Measurements from ENCODE around the gene CYB561A3. TPM values are rescaled to one million over a fixed set of nuclear protein-coding genes. Genes with fewer than 3 reads are reported as not detected.

CYB561A3 gene
- total and polyA plus RNA-seq, 2 of the 13 experiments (the other 11 are each of a cell fraction or from before 2014, with no cell fraction given): 11.4 to 14.9 TPM

DNA sequence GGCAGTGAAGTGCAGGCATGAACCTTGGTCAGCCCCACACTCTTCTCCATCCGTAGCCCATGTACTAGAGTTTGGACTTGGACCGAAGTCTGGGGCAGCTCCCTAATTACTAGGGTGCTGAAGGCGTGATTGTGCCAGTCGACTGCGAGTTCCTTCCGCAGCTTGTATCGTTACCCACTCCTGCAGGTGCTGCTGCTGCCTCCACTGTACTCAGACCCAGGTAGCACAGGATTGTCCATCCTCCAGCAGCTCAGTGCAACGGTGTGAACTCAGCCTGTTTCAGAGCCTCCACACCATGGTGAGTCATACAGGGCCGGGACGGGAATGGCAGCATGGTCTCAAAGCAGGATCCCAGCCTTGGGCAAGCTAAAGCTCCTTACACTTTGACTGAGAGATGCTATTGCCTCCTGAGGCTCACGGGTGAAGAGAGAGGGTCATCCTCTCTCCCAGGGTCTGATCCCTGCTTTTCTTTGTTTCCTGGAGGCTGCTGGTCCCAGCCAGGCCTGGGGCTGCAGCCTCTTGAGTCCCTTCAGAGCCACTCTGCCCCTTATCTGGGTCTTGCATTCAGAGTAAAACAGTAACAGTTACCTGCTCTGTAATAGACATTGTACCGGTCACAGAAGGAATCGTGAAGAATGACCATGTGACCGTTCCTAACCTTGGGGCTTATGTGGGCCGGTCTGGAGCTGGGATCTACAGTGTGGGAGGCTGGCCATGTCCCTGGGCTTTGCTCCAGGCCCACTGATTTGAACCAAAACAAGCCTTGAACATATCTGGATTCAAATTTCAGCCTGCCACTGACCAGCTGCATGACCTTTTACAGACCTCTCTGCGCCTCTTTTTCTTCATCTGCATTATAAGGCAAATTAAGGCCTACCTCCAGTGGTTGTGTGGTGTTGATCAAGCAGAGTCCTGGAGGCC is 27.0 kb downstream of the CYB561A3 start (continued):
- TF ChIP-seq NRL (CRISPR knock-in tag; IDR thresholded peaks at IDR 0.05; ENCODE audit: borderline replicate concordance) (peak; percentile 37; the same call in 1 of the 2 replicates), TCF7 (IDR thresholded peaks at IDR 0.05; ENCODE audit: low read depth) (no peak), ZKSCAN1 (IDR thresholded peaks at IDR 0.05; ENCODE audit: low read length) (no peak), ZIK1 (CRISPR knock-in tag; IDR thresholded peaks at IDR 0.05; ENCODE audit: borderline replicate concordance, low read depth) (peak; percentile 61; the same call in 1 of the 2 replicates), MEF2D (CRISPR knock-in tag; IDR thresholded peaks at IDR 0.05) (peak; percentile 70; the same call in 1 of the 2 replicates), TAF15 (IDR thresholded peaks at IDR 0.05; ENCODE audit: low read depth, low read length, poor library complexity, severe bottlenecking) (no peak), ZNF639 (CRISPR knock-in tag; conservative IDR thresholded peaks at IDR 0.05) (no peak; the same call in 1 of the 2 replicates), ZNF703 (CRISPR knock-in tag; IDR thresholded peaks at IDR 0.05; ENCODE audit: borderline replicate concordance) (no peak), DZIP1 (CRISPR knock-in tag; IDR thresholded peaks at IDR 0.05) (peak; percentile 33; the same call in 1 of the 2 replicates), ZBTB8A (CRISPR knock-in tag; IDR thresholded peaks at IDR 0.05; ENCODE audit: borderline replicate concordance, low read depth) (no peak), ZNF83 (CRISPR knock-in tag; IDR thresholded peaks at IDR 0.05; ENCODE audit: borderline replicate concordance) (no peak), TOE1 (CRISPR knock-in tag; IDR thresholded peaks at IDR 0.05) (no peak), TSC22D2 (CRISPR knock-in tag; IDR thresholded peaks at IDR 0.05; ENCODE audit: borderline replicate concordance) (no peak), CBX5 (CRISPR knock-in tag; IDR thresholded peaks at IDR 0.05; ENCODE audit: borderline replicate concordance) (no peak), ZKSCAN8 (CRISPR knock-in tag; IDR thresholded peaks at IDR 0.05; ENCODE audit: borderline replicate concordance) (0 out of 2 replicates have a peak, but pooled peaks have one; percentile 61)
- TF ChIP-seq, protein P1, sequence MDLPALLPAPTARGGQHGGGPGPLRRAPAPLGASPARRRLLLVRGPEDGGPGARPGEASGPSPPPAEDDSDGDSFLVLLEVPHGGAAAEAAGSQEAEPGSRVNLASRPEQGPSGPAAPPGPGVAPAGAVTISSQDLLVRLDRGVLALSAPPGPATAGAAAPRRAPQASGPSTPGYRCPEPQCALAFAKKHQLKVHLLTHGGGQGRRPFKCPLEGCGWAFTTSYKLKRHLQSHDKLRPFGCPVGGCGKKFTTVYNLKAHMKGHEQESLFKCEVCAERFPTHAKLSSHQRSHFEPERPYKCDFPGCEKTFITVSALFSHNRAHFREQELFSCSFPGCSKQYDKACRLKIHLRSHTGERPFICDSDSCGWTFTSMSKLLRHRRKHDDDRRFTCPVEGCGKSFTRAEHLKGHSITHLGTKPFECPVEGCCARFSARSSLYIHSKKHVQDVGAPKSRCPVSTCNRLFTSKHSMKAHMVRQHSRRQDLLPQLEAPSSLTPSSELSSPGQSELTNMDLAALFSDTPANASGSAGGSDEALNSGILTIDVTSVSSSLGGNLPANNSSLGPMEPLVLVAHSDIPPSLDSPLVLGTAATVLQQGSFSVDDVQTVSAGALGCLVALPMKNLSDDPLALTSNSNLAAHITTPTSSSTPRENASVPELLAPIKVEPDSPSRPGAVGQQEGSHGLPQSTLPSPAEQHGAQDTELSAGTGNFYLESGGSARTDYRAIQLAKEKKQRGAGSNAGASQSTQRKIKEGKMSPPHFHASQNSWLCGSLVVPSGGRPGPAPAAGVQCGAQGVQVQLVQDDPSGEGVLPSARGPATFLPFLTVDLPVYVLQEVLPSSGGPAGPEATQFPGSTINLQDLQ (CRISPR knock-in tag; IDR thresholded peaks at IDR 0.05): peak; percentile 23; the same call in 1 of the 2 replicates
- TF ChIP-seq, protein P2, sequence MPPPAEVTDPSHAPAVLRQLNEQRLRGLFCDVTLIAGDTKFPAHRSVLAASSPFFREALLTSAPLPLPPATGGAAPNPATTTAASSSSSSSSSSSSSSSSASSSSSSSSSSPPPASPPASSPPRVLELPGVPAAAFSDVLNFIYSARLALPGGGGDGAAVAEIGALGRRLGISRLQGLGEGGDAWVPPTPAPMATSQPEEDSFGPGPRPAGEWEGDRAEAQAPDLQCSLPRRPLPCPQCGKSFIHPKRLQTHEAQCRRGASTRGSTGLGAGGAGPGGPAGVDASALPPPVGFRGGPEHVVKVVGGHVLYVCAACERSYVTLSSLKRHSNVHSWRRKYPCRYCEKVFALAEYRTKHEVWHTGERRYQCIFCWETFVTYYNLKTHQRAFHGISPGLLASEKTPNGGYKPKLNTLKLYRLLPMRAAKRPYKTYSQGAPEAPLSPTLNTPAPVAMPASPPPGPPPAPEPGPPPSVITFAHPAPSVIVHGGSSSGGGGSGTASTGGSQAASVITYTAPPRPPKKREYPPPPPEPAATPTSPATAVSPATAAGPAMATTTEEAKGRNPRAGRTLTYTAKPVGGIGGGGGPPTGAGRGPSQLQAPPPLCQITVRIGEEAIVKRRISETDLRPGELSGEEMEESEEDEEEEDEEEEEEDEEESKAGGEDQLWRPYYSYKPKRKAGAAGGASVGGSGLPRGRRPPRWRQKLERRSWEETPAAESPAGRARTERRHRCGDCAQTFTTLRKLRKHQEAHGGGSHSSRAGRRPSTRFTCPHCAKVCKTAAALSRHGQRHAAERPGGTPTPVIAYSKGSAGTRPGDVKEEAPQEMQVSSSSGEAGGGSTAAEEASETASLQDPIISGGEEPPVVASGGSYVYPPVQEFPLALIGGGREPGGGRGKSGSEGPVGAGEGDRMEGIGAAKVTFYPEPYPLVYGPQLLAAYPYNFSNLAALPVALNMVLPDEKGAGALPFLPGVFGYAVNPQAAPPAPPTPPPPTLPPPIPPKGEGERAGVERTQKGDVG (CRISPR knock-in tag; IDR thresholded peaks at IDR 0.05; ENCODE audit: borderline replicate concordance): no peak

Data from HepG2 (cell line).